ENCODE measurements around the gene MRPS14. TPM values are rescaled to one million over a fixed set of nuclear protein-coding genes. Genes with fewer than 3 reads are reported as not detected.

The MRPS14 gene
- total RNA-seq, 1 donor = 17.7 TPM

GRCh38 chr1:175013445-175013844 is 9.8 kb downstream of the MRPS14 start:
- no peak overlapping the region for H3K4me2 ChIP-seq (ENCODE audit: insufficient read depth, low read length)
- no peak overlapping the region for H2AFZ ChIP-seq (ENCODE audit: low read length)
- H3K9me3 ChIP-seq (ENCODE audit: low read depth, low read length) = no peaks in the 10 kb centered on the region
- H3K27me3 ChIP-seq (ENCODE audit: insufficient read depth, low read length) = no peaks in the 10 kb centered on the region
- peaks cover 26% of the 10 kb centered on the region for H3K4me1 ChIP-seq (ENCODE audit: insufficient read depth, low read length)
- no peak overlapping the region for H3K4me3 ChIP-seq (ENCODE audit: insufficient read depth, low read length)
- DNase-seq (ENCODE audit: insufficient read length, low spot score, missing footprints) = no peak
- no peaks in the 10 kb centered on the region for H4K20me1 ChIP-seq (ENCODE audit: insufficient read depth, low read length)
- peaks cover 5% of the 10 kb centered on the region for H3K79me2 ChIP-seq (ENCODE audit: insufficient read depth, low read length)
- no peak for TF ChIP-seq CTCF (IDR thresholded peaks at IDR 0.05; ENCODE audit: extremely low read depth, low read depth, low read length)
- H3K36me3 ChIP-seq (ENCODE audit: insufficient read depth, low read length) = peaks cover 68% of the 10 kb centered on the region
- no peak overlapping the region for H3K27ac ChIP-seq (ENCODE audit: low read depth, low read length)

DNA sequence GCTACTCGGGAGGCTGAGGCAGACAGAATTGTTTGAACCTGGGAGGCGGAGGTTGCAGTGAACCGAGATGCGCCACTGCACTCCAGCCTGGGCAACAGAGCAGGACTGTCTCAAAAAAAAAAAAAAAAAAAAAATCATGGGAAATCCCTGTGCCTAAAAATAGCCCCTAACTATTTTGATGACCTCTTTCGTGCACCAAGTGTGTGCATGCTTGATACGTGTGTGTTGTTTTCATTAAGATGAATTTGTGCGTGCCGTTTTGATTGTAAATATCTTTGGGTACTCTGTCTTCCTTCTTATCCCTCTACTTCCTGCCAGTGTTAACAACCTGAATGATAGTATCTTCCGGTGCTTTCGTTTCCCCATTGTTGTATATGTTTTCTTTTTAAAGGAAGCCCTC is 13.7 kb downstream of the MRPS14 start:
- DNase-seq (ENCODE audit: insufficient read length, low spot score, missing footprints) = no peak
- Histone ChIP-seq H3K4me1 (ENCODE audit: insufficient read depth, low read length) (peaks cover 2% of the 10 kb centered on the region), H3K79me2 (ENCODE audit: insufficient read depth, low read length) (peaks cover 42% of the 10 kb centered on the region), H3K36me3 (ENCODE audit: insufficient read depth, low read length) (peaks cover 77% of the 10 kb centered on the region), H3K9me3 (ENCODE audit: low read depth, low read length) (no peaks in the 10 kb centered on the region), H3K4me3 (ENCODE audit: insufficient read depth, low read length) (no peak overlapping the region), H4K20me1 (ENCODE audit: insufficient read depth, low read length) (no peaks in the 10 kb centered on the region), H3K27ac (ENCODE audit: low read depth, low read length) (no peak overlapping the region), H2AFZ (ENCODE audit: low read length) (no peak overlapping the region), H3K27me3 (ENCODE audit: insufficient read depth, low read length) (no peaks in the 10 kb centered on the region), H3K4me2 (ENCODE audit: insufficient read depth, low read length) (no peak overlapping the region)
- TF ChIP-seq CTCF (IDR thresholded peaks at IDR 0.05; ENCODE audit: extremely low read depth, low read depth, low read length) = no peak

DNA sequence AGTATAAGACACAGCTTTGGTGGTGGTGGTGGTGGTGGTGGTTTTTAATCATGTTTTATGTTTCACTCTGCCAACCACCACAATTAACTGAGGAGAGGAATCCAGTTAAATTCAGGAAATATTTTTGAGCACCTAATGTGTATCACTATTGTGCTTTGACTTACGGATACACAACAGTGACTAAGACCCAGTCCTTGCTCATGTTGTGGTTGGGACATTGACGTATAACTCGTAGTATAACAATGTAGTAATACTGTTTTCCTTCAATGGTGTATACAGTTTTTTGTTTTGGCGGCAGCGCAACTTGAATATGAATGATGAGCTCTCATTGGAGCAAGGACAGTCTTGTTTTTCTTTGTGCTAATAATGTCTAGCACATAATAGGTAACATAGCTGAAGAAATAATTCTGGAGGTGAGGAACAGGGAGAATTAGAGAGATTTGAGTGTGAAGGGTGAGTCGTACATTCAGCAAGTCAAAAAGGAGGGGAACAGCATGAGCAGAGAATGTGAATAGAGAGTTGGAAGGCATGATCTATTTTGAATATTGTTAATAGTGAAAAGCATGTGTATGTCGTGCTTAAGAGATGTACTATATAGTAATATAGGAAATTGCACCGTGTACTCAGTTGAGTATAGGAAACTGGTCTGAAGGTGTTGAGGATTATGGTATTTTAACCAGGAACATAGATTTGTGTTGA is 18.0 kb downstream of the MRPS14 start:
- Histone ChIP-seq H2AFZ (ENCODE audit: low read length) (no peak overlapping the region), H3K4me3 (ENCODE audit: insufficient read depth, low read length) (no peak overlapping the region), H3K79me2 (ENCODE audit: insufficient read depth, low read length) (peaks cover 85% of the 10 kb centered on the region), H3K4me1 (ENCODE audit: insufficient read depth, low read length) (peaks cover 4% of the 10 kb centered on the region), H3K4me2 (ENCODE audit: insufficient read depth, low read length) (no peak overlapping the region), H3K27ac (ENCODE audit: low read depth, low read length) (no peak overlapping the region), H4K20me1 (ENCODE audit: insufficient read depth, low read length) (peaks cover 2% of the 10 kb centered on the region), H3K9me3 (ENCODE audit: low read depth, low read length) (no peaks in the 10 kb centered on the region), H3K36me3 (ENCODE audit: insufficient read depth, low read length) (peaks cover 40% of the 10 kb centered on the region), H3K27me3 (ENCODE audit: insufficient read depth, low read length) (no peaks in the 10 kb centered on the region)
- no peak for DNase-seq (ENCODE audit: insufficient read length, low spot score, missing footprints)
- TF ChIP-seq CTCF (IDR thresholded peaks at IDR 0.05; ENCODE audit: extremely low read depth, low read depth, low read length) = no peak

- H3K4me3 ChIP-seq (ENCODE audit: insufficient read depth, low read length) = no peak overlapping the region
- H3K79me2 ChIP-seq (ENCODE audit: insufficient read depth, low read length) = peaks cover 86% of the 10 kb centered on the region
- H2AFZ ChIP-seq (ENCODE audit: low read length) = no peak overlapping the region
Observed at GRCh38 chr1:175003521-175003920, 19.7 kb downstream of the MRPS14 start.

More at GRCh38 chr1:175003521-175003920, 19.7 kb downstream of the MRPS14 start:
- Histone ChIP-seq H3K4me2 (ENCODE audit: insufficient read depth, low read length) (peak overlapping the region; percentile 6), H3K27me3 (ENCODE audit: insufficient read depth, low read length) (no peaks in the 10 kb centered on the region), H3K9me3 (ENCODE audit: low read depth, low read length) (no peaks in the 10 kb centered on the region), H4K20me1 (ENCODE audit: insufficient read depth, low read length) (peaks cover 2% of the 10 kb centered on the region), H3K36me3 (ENCODE audit: insufficient read depth, low read length) (peaks cover 29% of the 10 kb centered on the region), H3K27ac (ENCODE audit: low read depth, low read length) (no peak overlapping the region), H3K4me1 (ENCODE audit: insufficient read depth, low read length) (peaks cover 10% of the 10 kb centered on the region)
- no peak for DNase-seq (ENCODE audit: insufficient read length, low spot score, missing footprints)
- no peak for TF ChIP-seq CTCF (IDR thresholded peaks at IDR 0.05; ENCODE audit: extremely low read depth, low read depth, low read length)
